Body of pancreas (tissue), 4 donors: Measurements from ENCODE around the gene AGPAT3.

Experiments used
- CTCF ChIP-seq, 7 experiments: fragments of 450-650 bp in 4 of 7; fragments of 200-600 bp in 3 of 7; sonication (generic) in 3 of 7; IDR thresholded peaks; one replicate each; pipeline ENCODE4 v1.5.1; 2016 to 2019; ENCODE audit warnings: antibody characterized with exemption in 7 of 7
- POLR2A ChIP-seq, 3 donors: fragments of 450-650 bp; IDR thresholded peaks; one replicate each; pipeline ENCODE4 v1.6.1; 2016; ENCODE audit warnings: antibody characterized with exemption in 3 of 3, mild to moderate bottlenecking in 2 of 3

GRCh38 chr21:43903451-43904091 is 38.5 kb downstream of the AGPAT3 start:
- TF ChIP-seq CTCF (IDR thresholded peaks at IDR 0.05), result no peak
- no peak for TF ChIP-seq POLR2A (IDR thresholded peaks at IDR 0.05)
